Measurements from ENCODE around the gene ERI3. TPM values are rescaled to one million over a fixed set of nuclear protein-coding genes. Genes with fewer than 3 reads are reported as not detected.
A peak's percentile ranks its signal among the peaks of the same experiment; 100 is the strongest.

The ERI3 gene
- total RNA-seq, 4 donors from 2014 or later, result 14.0 to 29.2 (median 22.8) TPM

- DNase-seq, result peak in 1 of 3 donors; percentile 50
- no peak overlapping the region for H3K27ac ChIP-seq
- no peak for TF ChIP-seq POLR2A (IDR thresholded peaks at IDR 0.05)
- no peak for TF ChIP-seq CTCF (IDR thresholded peaks at IDR 0.05)
- no peaks in the 10 kb centered on the region for H3K27me3 ChIP-seq
- no peaks in the 10 kb centered on the region for H3K9me3 ChIP-seq
- H3K4me3 ChIP-seq, result no peak overlapping the region
- H3K36me3 ChIP-seq, result peaks cover 0 to under 1% (median 0%) of the 10 kb centered on the region in 3 donors
- H3K4me1 ChIP-seq, result peaks cover 0 to 13% (median 0%) of the 10 kb centered on the region in 4 donors
Observed at GRCh38 chr1:44289530-44289929, 65.5 kb downstream of the ERI3 start.

- H3K27me3 ChIP-seq, result no peaks in the 10 kb centered on the region
- H3K4me3 ChIP-seq, result no peak overlapping the region
- no peaks in the 10 kb centered on the region for H3K9me3 ChIP-seq
- H3K27ac ChIP-seq, result no peak overlapping the region
- TF ChIP-seq POLR2A (IDR thresholded peaks at IDR 0.05) (no peak), CTCF (IDR thresholded peaks at IDR 0.05) (no peak)
- no peak for DNase-seq
- H3K4me1 ChIP-seq, result peaks cover 0 to 6% (median under 1%) of the 10 kb centered on the region in 4 donors
- peaks cover 0 to 6% (median 0%) of the 10 kb centered on the region in 3 donors for H3K36me3 ChIP-seq
Observed at GRCh38 chr1:44288883-44289282, 66.2 kb downstream of the ERI3 start.

GRCh38 chr1:44284184-44284583, 70.9 kb downstream of the ERI3 start:
- no peaks in the 10 kb centered on the region for H3K9me3 ChIP-seq
- H3K4me1 ChIP-seq, result peaks cover 0 to 14% (median 2%) of the 10 kb centered on the region in 4 donors
- TF ChIP-seq CTCF (IDR thresholded peaks at IDR 0.05) (no peak), POLR2A (IDR thresholded peaks at IDR 0.05) (no peak)
- peaks cover 0 to 15% (median 0%) of the 10 kb centered on the region in 3 donors for H3K36me3 ChIP-seq
- no peaks in the 10 kb centered on the region for H3K27me3 ChIP-seq
- H3K4me3 ChIP-seq, result no peak overlapping the region
- peak overlapping the region in 2 of 4 donors; percentile 41 to 74 for H3K27ac ChIP-seq
- DNase-seq, result no peak

DNA sequence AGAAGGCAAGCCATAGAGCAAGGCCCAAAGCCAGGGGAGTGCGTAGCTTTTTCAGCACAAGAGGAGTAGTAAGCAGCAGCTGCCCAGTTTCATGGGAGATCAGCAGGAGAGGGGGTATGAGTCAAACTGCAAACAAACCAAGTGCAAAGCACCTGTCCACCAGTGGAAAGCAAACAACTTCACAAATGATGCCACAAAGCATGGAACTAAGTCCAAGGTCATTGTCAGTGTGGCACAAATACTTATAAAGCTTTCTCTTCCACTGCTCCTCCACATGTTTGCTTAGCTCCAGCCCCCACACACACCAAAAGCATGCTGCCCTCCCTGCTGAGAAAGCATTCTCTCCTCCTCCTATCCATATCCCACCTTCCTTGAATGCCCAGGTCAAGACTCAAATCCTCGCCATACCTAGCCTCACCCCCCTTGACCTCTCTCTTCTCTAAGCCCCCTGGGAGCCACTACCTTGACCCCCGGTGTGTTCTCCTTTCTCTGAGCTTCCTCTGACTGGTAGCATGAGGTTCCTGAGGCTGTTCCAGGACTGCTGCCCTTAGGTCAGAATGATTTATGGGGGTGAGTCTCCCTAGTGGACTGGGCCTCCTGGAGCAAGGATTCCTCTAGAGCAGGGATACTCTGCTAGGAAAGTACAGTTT, 71.4 kb downstream of the ERI3 start:
- no peak for DNase-seq
- Histone ChIP-seq H3K4me3 (no peak overlapping the region), H3K36me3 (peaks cover 0 to 15% (median 0%) of the 10 kb centered on the region in 3 donors), H3K4me1 (peaks cover 0 to 14% (median 2%) of the 10 kb centered on the region in 4 donors), H3K27me3 (no peaks in the 10 kb centered on the region), H3K27ac (peak overlapping the region in 2 of 4 donors; percentile 53 to 74), H3K9me3 (no peaks in the 10 kb centered on the region)
- TF ChIP-seq CTCF (IDR thresholded peaks at IDR 0.05), result no peak
- no peak for TF ChIP-seq POLR2A (IDR thresholded peaks at IDR 0.05)

GRCh38 chr1:44282704-44283426, 72.2 kb downstream of the ERI3 start:
- no peak for DNase-seq
- H3K36me3 ChIP-seq, result peaks cover 0 to 15% (median 0%) of the 10 kb centered on the region in 3 donors
- peak overlapping the region in 2 of 4 donors; percentile 53 to 74 for H3K27ac ChIP-seq

More at GRCh38 chr1:44282704-44283426, 72.2 kb downstream of the ERI3 start:
- Histone ChIP-seq H3K4me3 (no peak overlapping the region), H3K9me3 (no peaks in the 10 kb centered on the region), H3K4me1 (peaks cover 0 to 14% (median 2%) of the 10 kb centered on the region in 4 donors), H3K27me3 (no peaks in the 10 kb centered on the region)
- TF ChIP-seq POLR2A (IDR thresholded peaks at IDR 0.05) (no peak), CTCF (IDR thresholded peaks at IDR 0.05) (no peak)
